Esophagus mucosa (tissue), 1 donor: ENCODE data around the gene SMYD3. TPM values are rescaled to one million over a fixed set of nuclear protein-coding genes. Genes with fewer than 3 reads are reported as not detected.

Source experiments
- ATAC-seq: fragments of 200-7000 bp; cut with Tn5 transposase; one replicate; pipeline ENCODE4 v1.9.1; 2020
- total RNA-seq: library from RNA; stranded (reverse); gene quantifications from one replicate; pipeline ENCODE4 v1.2.4, GENCODE V29; 2023
- donor health status: DM: yes; HTN: yes; CAD: no.

The SMYD3 gene
- total RNA-seq, 1 donor from 2014 or later: 6.9 TPM

DNA sequence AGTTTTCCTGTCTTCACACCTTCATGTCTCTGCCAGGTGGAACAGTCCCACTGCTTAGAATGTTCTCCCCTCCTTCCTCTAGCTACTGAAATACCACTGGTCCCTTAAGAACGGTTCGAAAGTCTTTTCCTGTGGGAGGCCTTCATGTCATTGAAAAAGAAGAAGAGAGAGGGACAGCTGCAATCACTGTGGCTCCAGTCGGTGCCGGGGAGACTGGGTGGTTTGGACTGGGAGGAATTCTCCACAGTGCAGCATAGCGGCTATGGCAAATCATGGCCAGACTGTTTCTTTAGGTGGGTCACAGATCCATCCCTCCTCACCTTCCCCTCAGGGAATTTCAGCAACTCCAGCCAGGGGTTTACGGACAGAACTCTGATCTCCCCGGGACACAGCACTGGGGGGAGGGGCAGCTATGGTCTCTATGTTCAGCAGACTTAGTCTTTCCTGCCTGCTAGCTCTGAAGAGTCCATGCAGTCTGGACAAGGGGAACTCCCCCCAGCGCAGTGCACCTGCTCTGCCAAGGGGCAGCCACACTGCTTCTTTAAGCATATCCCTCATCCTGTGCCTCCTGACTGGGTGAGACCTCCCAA is 567.2 kb downstream of the SMYD3 start:
- ATAC-seq: no peak

DNA sequence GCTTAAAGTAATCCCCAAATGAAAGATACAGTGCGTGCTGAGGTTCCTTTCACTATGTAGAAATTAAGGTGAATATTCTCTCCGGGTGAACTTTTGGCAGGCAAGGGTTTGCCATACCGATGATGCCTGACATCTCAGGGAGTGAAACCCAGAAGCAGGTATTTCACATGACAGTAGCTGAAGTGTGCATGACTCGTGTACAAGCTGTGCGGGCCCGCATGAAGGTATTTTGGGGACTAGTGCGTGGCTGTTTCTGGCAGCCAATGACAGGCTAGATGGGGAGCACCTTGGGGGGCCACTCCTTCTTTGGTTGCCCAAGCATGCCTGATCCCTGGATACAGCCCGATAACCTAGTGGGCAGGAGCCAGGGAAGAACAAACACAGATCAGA is 569.0 kb downstream of the SMYD3 start:
- ATAC-seq: no peak

DNA sequence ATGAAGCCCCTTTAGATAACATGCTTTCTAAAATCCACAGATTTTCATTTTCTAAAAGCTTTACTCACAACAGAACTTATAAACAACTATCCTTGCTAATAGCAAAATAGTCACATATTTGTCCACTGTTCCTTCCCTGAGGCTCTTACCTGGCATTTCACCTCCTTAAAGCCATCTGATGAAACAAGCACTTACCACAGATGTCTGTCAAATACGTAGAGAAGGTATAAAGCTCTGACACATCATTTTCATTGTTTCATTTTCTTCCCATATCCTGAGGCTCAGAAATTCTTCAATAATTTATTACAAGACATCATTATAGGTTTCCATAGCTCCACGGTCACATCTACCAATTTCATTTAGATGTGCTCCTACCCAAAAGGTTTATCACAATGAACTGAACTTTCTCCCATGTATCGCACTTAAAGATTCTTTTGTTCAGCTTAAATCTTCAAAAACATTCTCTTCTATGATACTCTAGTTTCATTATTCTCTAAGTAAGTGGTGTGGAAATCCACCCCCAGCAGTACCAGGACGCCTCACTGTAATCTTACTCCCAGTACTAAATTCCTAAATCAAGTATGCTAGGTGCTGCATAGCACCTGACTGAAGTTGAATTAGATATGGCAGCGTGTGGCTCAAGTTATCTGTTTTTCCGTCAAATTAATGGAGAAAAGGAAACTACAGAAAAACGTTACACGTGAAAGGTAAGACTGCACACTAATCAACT is 569.6 kb downstream of the SMYD3 start:
- no peak for ATAC-seq

DNA sequence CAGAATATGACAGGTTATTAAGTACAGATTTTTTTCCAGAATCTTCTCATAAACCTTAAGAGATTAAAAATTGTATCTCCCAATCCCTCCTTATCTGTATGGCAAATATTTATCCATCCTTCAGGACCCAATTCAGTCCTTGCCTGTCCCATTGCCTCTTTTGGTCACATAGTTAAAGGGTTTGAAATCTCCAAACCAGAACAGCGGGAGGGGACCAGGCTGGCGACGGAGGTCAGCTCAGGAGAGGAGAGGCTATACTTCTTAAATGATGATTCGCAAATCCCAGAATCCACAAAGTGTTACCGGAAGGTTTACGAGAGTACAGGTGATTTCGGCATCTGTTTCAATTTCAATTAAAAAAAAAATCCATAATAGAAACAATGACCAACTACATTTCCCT is 572.7 kb downstream of the SMYD3 start:
- ATAC-seq: no peak

DNA sequence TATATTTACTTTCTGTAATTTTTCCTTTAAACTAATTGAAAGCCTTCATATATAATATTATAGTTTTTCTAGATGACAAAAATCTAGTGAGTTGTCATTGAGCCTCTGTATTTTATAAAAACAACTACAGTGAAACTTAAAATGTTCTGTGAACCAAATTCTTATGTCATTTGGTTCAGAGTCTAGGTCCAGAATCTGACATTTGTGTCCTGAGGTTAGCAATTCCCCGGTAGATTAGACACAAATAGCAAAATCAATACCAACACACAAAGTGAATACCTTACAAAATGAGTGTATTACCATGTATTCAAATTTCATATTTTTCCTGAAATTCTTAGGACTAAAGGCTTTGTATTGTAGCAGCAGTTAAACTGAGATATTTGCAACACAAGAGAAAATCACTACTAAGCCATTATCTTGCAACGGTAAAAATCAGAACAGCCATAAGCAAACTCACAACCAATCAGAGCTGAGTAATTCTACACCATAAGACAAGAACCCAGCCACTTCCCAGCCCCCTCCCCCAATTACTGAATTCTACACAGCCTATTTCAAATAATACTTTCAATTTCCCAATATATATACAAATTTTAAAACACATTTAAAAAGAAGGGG is 573.5 kb downstream of the SMYD3 start:
- no peak for ATAC-seq

DNA sequence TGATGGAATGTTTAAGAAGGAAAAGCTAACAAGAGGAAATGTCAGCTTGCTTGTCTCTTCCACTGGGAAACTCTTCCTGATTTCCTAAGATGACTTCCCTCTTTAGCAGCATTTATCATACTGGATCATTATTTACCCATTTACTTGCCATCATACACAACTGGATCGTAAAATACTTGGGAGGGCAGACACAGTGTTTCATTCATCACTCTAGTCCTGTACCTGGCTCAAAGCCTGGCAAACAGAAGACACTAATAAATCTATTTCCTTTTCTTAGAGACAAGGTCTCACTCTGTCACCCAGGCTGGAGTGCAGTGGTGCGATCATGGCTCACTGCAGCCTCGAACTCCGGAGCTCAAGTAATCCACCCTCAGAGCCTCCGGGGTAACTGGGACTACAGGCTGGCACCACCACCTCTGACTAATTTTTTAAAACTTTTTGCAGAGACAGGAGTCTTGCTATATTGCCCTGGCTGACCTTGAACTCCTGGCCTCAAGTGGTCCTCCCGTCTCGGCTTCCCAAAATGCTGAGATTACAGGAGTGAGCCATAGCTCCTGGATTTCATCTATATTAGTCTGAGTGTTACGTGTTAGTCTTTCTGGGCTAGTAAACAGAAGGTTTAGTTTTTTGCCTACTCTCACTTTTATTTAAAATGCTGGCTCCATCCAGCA is 574.6 kb downstream of the SMYD3 start:
- ATAC-seq: no peak

DNA sequence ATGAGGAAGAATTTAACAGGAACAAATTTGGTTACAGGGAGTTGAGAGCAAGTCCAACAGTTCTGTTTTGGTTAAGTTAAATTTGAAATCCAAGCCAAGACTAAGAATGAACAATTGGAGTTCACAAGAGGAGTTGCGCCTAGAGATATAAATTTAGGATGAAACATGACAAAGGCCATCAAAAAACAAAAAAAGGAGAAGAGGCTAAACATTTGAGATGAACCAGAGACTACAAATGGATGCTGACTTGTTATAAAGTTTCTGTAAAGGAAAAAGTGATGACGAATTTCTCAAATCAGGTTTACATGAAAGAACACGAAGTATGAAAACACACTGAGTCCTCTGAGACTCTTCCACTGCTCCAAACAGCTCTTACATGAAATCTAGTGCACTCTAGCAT is 575.6 kb downstream of the SMYD3 start:
- ATAC-seq: no peak

DNA sequence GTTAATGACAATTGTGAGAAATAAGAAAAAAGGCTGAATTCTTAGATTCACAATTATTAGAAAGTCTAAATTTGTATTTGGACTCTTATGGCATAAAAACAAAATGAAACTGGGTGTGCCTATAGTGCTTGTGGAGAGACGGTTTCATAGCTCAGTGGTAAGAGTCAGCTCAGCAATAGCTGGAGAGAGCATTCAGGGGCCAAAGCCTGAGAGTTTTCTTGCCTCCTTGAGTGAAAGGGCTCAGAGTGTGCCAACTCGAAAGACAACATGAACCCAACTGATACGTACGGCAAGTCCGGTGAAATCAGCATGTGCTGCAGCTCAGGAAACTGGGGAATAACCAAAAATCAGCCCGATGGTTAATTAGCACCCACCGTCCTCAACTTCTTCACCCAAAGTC is 577.9 kb downstream of the SMYD3 start:
- ATAC-seq: no peak

DNA sequence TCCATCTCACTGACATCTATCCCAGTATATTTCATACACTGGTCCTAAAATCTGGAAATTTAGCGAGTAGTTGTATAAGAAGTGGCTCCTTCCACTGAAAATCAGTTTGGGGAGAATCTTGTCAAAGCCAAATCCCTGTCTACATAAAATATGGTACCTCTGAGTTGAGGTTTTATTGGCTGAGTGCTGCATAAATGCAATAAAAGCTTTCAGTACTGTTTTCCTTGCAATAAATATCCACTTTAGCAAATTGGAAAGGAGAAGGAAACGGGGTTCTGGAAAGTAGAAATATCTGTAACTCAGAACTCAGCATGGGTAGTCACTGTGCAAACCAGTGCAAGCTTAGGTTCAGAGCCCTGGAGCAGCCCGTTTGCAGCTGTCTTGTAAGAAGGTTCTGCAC is 580.2 kb downstream of the SMYD3 start:
- no peak for ATAC-seq

DNA sequence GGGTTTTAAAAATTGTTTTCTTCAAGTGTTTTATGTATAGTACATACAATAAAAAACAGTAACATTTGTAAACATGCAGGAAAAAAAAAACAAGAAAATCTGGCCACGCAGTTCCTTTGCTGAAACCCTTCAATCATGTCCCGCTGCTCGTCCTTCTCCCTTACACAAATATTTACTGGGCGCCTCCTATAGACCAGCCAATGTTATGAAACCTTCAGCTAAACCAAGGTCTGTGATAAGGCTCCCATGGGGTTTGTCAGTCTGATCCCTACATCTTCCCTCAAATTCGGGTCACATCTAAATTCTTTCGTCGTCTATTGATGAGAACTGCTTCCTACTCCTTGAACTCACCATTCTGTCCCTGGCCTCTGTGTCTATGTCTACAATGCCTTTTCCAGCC is 583.9 kb downstream of the SMYD3 start:
- no peak for ATAC-seq

DNA sequence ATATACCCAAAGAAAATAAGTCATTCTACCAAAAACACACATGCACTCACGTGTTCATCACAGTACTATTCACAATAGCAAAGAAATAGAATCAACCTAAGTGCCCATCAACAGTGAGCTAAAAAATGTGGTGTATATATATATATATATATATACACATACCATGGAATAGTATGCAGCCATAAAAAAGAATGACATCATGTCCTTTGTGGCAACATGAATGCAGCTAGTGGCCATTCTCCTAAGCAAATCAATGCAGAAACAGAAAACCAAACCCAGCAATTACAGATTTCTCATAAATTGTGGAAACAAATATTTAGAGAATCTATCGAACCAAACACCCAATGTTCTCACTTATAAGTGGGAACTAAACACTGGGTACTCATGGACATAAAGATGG is 585.7 kb downstream of the SMYD3 start:
- ATAC-seq: no peak

DNA sequence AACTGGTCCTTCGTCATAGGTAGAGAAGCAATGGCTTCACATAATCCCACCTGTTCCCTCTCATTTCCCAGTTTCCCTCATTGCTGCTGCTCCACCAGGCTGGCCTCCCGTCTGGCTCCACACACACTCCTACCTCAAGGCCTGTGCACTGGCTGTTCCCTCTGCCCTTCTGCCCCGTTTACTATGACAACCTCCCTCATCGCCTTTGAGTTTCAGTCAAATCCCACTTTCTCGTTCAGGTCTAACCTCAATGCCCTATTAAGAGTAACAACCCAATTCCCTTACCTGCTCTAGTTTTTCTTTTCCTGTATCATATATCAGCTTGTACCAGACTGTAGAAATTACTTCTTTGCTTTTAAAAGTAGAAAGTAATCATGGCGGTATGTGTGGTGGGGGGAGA is 589.7 kb downstream of the SMYD3 start:
- no peak for ATAC-seq

DNA sequence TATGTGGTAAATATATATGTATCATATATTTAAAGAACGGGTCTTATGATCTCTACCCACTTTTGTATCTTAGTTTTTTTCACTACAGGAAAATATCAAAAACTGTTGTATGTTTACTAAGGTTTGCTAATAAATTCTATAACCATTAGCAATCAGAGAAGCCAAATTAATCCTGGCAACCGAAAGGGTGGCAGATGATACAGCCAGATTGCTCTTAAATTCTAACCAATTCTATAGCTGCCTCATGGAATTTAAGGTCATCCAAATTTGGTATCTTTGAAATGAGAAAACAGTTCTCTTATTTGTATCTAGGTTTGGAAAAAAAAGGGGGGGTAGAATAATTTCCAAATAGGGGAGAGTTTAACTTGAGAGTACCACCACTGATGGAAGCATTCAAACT is 591.2 kb downstream of the SMYD3 start:
- ATAC-seq: no peak

DNA sequence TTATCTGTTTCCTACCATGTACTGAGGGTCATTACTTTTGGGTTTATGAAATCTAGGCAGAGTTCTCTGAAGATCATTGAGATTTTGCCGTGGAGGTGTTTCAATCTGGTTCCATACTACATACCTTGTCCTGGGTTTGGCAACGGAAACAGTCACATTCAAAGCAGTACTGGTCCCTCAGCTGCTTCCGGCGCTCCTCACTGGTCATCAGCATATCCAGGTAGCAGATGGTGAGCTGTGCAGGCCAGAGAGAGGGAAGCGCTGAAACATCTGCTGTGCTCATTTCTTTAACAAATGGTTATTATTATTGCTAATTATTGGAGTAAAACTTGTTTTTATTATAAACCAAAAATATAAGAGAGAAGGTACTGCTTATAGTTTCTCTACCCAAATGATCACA is 591.7 kb downstream of the SMYD3 start:
- ATAC-seq: no peak

DNA sequence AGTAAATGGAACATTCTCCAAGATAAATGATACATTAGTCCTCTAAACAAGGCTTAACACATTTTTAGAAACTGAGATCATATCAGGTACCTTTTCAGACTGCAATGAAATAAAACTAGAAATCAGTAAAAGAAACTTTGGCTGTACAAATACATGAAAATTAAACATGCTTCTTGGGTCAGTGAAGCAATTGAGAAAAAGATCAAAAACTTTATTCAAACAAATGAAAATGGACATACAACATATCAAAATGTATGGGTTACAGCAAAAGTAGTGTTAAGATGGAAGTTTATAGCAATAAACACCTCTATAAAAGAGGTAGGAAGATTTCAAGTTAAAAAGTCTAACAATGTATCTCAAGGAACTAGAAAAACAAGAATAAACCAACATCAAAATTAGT is 598.5 kb downstream of the SMYD3 start:
- ATAC-seq: no peak

DNA sequence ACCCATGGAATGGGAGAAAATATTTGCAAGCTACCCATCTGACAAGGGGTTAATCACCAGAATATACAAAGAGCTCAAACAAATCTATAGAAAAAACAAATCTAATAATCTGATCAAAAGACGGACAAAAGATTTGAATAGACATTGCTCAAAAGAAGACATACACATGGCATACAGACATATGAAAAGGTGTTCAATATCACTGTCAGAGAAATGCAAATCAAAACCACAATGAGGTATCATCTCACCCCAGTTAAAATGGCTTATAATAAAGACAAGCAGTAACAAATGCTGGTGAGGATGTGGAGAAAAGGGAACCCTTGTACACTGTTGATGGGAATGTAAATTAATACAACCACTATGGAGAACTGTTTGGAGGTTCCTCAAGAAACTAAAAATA is 600.9 kb downstream of the SMYD3 start:
- no peak for ATAC-seq

DNA sequence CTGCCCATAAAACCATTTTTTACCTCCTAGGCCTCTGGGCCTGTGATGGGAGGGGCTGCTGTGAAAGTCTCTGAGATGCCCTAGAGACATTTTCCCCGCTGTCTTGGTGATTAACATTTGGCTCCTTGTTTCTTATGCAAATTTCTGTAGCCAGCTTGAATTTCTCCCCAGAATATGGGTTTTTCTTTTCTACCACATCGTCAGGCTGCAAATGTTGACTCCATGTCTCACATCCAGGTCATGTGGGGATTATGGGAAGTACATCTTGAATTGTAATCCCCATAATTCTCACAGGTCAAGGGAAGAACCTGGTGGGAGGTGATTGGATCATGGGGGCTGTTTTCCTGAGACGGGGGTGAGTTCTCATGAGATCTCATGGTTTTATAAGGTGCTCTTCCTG is 603.2 kb downstream of the SMYD3 start:
- ATAC-seq: no peak

DNA sequence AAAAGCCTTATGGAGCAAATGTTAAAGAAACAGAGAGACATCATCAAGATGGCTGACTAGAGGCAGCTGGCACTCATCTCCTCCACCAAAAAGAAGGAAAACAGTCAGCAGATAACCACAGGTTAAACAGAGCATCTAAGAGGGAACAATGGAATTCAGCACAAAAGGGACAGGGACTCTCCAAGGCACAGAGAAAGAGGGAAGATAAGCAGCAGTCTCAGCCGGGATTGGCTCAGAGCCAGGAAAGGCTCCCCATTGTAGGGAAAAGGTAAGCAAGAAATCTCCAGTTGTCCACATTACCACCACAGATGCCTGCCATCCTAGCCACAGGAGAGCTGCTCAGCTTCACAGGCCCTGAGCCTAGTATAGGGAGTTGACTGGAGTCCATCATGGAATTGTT is 605.5 kb downstream of the SMYD3 start:
- no peak for ATAC-seq

DNA sequence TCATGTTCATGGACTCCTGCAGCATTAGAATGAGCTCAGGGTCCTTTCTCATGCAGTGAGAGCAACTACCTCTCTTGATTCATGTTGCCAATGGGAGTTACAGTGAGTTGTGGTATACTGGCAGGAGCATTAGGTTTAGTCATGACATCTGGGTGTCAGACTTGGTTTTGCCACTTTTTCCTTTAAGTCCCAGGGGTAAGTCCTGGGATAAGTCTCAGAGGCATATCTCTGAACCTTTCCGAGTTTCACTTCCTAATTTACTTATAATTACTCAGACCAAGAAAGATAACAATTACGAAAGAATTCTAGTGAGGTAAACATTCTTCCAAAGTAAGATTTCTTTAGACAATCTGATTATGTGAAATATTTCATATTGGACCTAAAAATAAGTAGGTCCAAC is 606.0 kb downstream of the SMYD3 start:
- ATAC-seq: no peak

DNA sequence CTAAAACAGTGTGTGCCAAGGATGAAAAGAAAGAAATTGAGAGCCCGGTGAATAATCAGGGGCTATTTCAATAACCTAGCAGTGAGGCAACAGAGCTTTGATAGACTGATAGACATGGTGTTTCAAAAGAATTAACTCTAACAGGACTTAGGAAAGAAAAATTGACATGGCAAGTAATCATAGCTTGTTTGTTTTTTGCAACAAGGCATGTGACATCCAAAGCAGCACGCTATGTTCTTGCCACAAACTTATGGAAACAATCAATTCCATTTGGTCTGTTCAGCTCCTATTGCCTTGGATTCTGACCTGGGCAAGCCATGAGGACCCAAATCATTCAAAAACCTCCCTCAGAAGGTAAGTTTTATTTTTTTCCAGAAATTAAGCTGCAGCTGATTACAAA is 608.5 kb downstream of the SMYD3 start:
- ATAC-seq: no peak

DNA sequence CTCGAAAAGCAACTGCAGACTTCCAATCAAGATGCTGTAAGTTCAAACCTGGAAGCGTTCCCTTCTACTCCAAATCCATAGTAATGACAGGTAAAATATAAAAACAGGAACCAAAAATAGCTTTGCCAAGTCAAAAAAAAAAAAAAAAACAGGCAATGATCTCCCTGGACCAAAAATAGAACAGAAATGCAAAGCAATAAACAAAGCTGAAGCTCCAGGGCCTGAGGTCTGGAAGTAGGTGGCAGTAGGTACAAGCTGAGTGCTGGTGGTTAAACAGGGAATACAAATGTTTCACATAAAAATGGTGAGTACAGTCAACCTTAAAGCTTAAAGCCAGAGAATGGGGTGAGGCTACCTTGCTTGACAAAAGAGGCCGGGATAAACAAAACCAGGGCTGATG is 610.8 kb downstream of the SMYD3 start:
- no peak for ATAC-seq

DNA sequence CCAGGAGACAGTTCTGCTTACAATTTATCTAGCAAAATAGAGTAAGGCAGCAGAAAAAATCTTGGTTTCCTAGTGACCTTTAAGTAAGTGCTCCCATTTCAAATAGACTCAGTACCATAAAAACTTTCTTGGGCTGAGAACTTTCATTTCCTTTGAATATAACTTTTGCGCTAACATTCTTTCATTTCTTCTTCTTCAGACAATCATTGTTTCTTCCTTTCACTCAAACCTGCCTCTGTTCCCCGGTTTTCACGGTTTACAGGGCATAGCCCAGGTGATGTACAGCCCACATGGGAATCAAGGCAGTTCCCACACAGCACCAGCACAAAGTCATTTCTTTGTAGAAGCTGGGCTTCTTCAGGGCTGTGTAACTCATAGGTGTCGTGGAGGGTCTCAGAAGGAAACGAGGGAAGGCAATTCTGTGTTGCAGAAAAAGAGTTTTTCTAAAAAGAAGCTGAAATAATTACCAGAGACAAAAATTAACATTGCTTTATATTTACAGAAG is 611.6 kb downstream of the SMYD3 start:
- ATAC-seq: no peak

DNA sequence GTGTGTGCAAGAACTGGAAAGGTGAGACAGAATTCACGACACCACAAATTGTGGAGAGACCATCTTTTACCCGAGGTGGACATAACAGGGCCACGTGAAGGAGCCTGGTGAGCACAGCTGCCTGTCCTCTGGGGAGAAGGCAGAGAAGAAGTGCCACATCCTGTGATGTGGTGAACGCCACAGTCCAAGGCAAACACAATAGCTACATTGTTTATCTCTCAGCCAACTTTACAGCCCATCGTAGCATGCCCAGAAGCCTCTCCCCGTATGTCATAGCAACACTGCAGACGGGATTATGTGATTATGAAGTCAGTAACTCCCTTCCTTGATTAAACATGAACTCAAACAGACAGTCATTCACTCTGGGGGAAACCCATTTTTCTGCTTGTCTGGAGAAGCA is 612.2 kb downstream of the SMYD3 start:
- ATAC-seq: no peak

DNA sequence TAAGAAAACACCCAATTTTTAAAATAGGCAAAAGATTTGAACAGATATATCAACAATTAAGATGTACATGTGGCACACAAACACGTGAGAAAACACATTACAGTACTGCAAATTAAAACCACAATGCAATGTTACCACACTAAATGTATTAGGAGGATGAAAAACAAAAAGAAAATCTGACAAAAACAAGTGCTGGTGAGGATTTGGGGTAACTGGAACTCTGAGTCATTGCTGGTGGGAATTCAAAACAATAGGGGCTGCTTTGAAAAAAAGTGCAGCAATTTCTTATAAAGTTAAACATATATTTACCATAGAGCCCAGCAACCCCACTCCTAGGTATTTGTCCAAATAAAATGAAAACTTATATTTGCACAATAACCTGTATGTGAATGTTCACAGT is 614.1 kb downstream of the SMYD3 start:
- no peak for ATAC-seq
